Mesothelial cell of epicardium (in vitro differentiated cells): ENCODE results near the gene FAM50B. TPM values are rescaled to one million over a fixed set of nuclear protein-coding genes. Genes with fewer than 3 reads are reported as not detected.

ENCODE experiments used
- DNase-seq, 2 experiments: peaks; one replicate each; pipeline ENCODE4 v3.0.0; 2021; ENCODE audit warnings: low spot score in 2 of 2; ENCODE audit not compliant: unreplicated experiment in 2 of 2
- H3K27ac Mint-ChIP-seq: 2 replicates; pipeline ENCODE4 v1.8.0; 2021; ENCODE audit warnings: mixed read lengths
- H3K27me3 Mint-ChIP-seq: 2 replicates; pipeline ENCODE4 v1.8.0; 2021; ENCODE audit warnings: low read depth, mixed read lengths
- H3K36me3 Mint-ChIP-seq: 2 replicates; pipeline ENCODE4 v1.8.0; 2021; ENCODE audit warnings: mixed read lengths
- H3K4me1 Mint-ChIP-seq: 2 replicates; pipeline ENCODE4 v1.8.0; 2021; ENCODE audit warnings: mixed read lengths
- H3K4me3 Mint-ChIP-seq: 2 replicates; pipeline ENCODE4 v1.8.0; 2021; ENCODE audit warnings: mild to moderate bottlenecking, moderate library complexity, mixed read lengths
- H3K9me3 Mint-ChIP-seq: 2 replicates; pipeline ENCODE4 v1.8.0; 2021; ENCODE audit warnings: mixed read lengths
- CTCF ChIP-seq: fragments of 200-600 bp; sonication (generic); IDR thresholded peaks from one replicate; pipeline ENCODE4 v1.5.0; 2021; ENCODE audit warnings: antibody characterized with exemption; ENCODE audit not compliant: unreplicated experiment
- total RNA-seq: library from RNA; stranded (reverse); gene quantifications from 3 replicates; pipeline ENCODE4 v1.2.1, GENCODE V29; 2021

The FAM50B gene
- total RNA-seq, 1 donor from 2014 or later, result 7.0 TPM

DNA sequence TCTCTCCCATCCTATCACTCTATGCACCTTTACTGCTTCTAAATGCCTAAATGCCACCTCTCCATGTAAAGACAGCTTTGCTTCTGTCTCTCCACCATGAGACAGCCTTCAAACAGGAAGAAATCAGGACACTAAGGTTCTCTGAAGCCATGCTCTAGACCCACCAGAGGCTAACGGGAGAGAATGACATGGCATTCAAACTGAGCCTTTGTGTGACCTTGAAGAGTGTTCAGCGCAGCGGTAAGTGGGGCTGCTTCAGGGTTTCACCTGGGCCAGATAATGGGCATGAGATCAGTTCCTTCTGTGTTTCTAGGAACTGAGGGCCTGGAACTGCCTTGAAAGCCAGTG is 20.1 kb downstream of the FAM50B start:
- Mint-ChIP-seq H3K27ac (no peak overlapping the region), H3K4me1 (peaks cover 20% of the 10 kb centered on the region), H3K4me3 (no peak overlapping the region), H3K9me3 (no peaks in the 10 kb centered on the region), H3K36me3 (no peaks in the 10 kb centered on the region), H3K27me3 (no peaks in the 10 kb centered on the region)
- DNase-seq, result no peak
- TF ChIP-seq CTCF, result no peak

- Mint-ChIP-seq H3K27me3 (no peaks in the 10 kb centered on the region), H3K27ac (no peak overlapping the region), H3K4me3 (no peak overlapping the region), H3K36me3 (no peaks in the 10 kb centered on the region), H3K9me3 (no peaks in the 10 kb centered on the region), H3K4me1 (peaks cover 20% of the 10 kb centered on the region)
- no peak for DNase-seq
- no peak for TF ChIP-seq CTCF
These were observed 20.7 kb downstream of the FAM50B start for GRCh38 chr6:3869632-3870527.

DNA sequence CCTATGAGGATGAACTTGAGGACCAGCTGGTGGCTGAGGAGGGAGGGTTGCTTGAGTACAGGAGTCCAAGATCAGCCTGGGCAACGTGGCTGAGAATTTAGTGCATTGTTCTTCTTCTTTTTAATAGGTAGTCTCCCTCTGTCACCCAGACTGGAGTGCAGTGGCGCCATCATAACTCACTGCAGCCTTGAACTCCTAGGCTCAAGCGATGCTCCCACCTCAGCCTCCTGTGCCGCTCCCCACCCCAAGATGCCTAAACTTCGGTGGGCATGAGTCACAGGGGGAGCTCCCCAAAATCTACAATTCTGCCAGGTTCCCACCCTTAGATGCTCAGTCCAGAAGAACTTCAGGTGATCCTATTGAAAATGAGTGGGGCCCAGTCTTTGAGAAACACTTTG is 21.4 kb downstream of the FAM50B start:
- no peak overlapping the region for H3K27ac Mint-ChIP-seq
- no peak for TF ChIP-seq CTCF
- H3K4me3 Mint-ChIP-seq, result no peak overlapping the region
- no peaks in the 10 kb centered on the region for H3K9me3 Mint-ChIP-seq
- no peak for DNase-seq
- H3K4me1 Mint-ChIP-seq, result peaks cover 20% of the 10 kb centered on the region
- no peaks in the 10 kb centered on the region for H3K36me3 Mint-ChIP-seq
- H3K27me3 Mint-ChIP-seq, result no peaks in the 10 kb centered on the region

DNA sequence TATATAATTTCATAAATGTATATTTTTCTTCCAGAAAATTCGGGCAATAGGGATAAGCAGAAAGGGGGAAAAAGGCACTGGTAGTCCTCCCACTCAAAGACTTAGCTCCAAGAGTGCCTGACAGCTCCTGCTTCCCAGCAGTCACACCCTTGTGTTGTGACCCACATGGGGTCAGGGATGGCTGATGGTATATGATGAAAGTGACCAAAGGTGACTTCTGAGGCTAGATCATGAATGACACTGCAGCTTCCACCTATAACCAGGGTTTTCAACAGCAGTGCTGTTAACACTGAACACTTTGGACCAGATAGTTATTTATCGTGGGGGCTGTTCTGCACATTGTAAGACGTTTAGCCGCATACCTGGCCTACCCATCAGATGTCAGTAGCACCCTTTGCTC is 22.3 kb downstream of the FAM50B start:
- no peaks in the 10 kb centered on the region for H3K9me3 Mint-ChIP-seq
- DNase-seq, result no peak
- peaks cover 2% of the 10 kb centered on the region for H3K27me3 Mint-ChIP-seq
- no peaks in the 10 kb centered on the region for H3K36me3 Mint-ChIP-seq
- H3K27ac Mint-ChIP-seq, result no peak overlapping the region
- TF ChIP-seq CTCF, result no peak
- peaks cover 20% of the 10 kb centered on the region for H3K4me1 Mint-ChIP-seq
- H3K4me3 Mint-ChIP-seq, result no peak overlapping the region

DNA sequence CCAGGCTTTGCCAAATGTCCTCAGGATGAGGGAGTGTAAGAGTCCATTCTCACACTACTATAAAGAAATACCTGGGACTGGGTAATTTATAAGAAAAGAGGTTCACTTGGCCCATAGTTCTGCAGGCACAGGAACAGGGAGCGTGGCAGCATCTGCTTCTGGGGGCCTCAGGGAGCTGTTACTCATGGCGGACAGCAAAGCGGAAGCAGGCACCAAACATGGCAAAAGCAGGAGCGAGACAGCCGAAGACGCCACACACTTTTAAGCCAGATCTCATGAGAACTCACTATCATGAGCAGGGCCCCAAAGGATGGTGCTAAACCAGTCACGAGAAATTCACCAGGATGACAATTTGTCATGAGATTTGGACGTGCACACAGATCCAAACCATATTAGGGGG is 22.8 kb downstream of the FAM50B start:
- peaks cover 20% of the 10 kb centered on the region for H3K4me1 Mint-ChIP-seq
- no peaks in the 10 kb centered on the region for H3K9me3 Mint-ChIP-seq
- no peak for DNase-seq
- TF ChIP-seq CTCF, result no peak
- H3K27me3 Mint-ChIP-seq, result peaks cover 2% of the 10 kb centered on the region
- H3K36me3 Mint-ChIP-seq, result no peaks in the 10 kb centered on the region
- no peak overlapping the region for H3K27ac Mint-ChIP-seq
- no peak overlapping the region for H3K4me3 Mint-ChIP-seq
